ENCODE results near the gene CNTNAP2. TPM values are rescaled to one million over a fixed set of nuclear protein-coding genes. Genes with fewer than 3 reads are reported as not detected.

Gene CNTNAP2
- total and polyA plus RNA-seq, 8 donors = 0.94 to 42.5 (median 38.6) TPM

- Histone ChIP-seq H3K36me3 (no peaks in the 10 kb centered on the region), H3K27me3 (no peaks in the 10 kb centered on the region), H3K4me3 (no peak overlapping the region), H3K27ac (no peak overlapping the region), H3K9me3 (peaks cover 0 to 5% of the 10 kb centered on the region in 2 donors), H3K4me1 (no peaks in the 10 kb centered on the region)
- ATAC-seq (no peak), DNase-seq (no peak)
- intact Hi-C loops (cut with DNase I) = no loop called here
- no peak for TF ChIP-seq CTCF (IDR thresholded peaks at IDR 0.05)
Measured at GRCh38 chr7:148104924-148105323, 1988.3 kb downstream of the CNTNAP2 start.

DNA sequence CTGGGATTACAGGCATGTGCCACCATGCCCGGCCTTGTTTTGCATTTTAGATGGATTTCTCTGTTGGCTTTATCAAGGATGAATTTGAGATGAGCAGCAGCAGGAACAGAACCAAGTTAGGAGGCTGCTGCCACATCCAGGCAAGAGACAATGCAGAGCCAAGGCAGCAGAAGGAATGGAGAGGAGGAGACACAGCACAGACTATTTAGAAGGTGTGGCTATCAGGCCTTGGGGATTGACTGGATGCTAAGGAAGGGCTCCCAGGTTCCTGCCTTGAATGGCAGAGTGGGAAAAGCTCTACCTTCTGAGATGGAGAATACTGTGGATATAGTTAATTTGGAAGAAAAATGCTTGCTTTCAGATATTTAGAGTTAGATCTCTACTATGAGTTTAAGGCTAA, 1989.3 kb downstream of the CNTNAP2 start:
- Histone ChIP-seq H3K27ac (no peak overlapping the region), H3K4me1 (no peaks in the 10 kb centered on the region), H3K4me3 (no peak overlapping the region), H3K27me3 (no peaks in the 10 kb centered on the region), H3K9me3 (peaks cover 0 to 5% of the 10 kb centered on the region in 2 donors), H3K36me3 (no peaks in the 10 kb centered on the region)
- intact Hi-C loops (cut with DNase I) = no loop called here
- DNase-seq = no peak
- no peak for TF ChIP-seq CTCF (IDR thresholded peaks at IDR 0.05)
- no peak for ATAC-seq

DNA sequence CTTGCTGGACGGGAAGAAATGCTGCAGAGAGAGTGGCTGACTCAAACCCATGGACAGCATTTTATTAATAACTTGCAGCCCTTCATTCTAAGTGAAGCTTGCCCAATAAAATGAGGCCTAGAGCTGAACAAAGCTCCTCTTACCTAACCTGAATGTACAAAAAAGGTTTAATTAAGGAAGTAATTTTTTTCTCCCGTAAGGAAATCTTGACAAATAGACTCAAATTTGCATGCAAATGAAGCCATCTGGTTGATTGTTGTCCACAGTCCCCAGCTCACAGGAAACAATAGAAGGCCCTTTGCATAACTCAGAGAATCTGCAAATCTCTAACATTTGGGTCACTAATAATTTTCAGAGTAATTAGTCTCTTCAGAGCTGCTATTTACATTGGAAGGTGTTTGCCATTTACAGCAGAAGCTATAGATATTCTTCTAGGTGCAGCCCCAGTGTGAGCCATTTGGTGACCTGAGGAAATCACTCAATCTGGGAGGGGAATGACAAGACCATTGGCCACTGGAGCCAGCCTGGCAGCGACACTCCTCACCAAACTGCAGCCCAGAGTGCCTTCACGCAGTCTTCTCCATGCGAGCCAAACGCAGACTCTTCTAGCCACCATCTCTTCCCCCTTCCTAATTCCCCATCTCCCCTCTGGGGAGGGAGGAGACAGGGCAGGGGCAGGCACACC, 1991.0 kb downstream of the CNTNAP2 start:
- Histone ChIP-seq H3K9me3 (no peaks in the 10 kb centered on the region), H3K4me1 (no peaks in the 10 kb centered on the region), H3K4me3 (no peak overlapping the region), H3K27ac (no peak overlapping the region), H3K27me3 (no peaks in the 10 kb centered on the region), H3K36me3 (no peaks in the 10 kb centered on the region)
- TF ChIP-seq CTCF (IDR thresholded peaks at IDR 0.05) = no peak
- no peak for ATAC-seq
- DNase-seq = no peak
- intact Hi-C loops (cut with DNase I) = no loop called here

- Histone ChIP-seq H3K27me3 (no peaks in the 10 kb centered on the region), H3K4me1 (no peaks in the 10 kb centered on the region), H3K27ac (no peak overlapping the region), H3K9me3 (no peaks in the 10 kb centered on the region), H3K36me3 (no peaks in the 10 kb centered on the region), H3K4me3 (no peak overlapping the region)
- DNase-seq (no peak), ATAC-seq (peak; percentile 59)
- TF ChIP-seq CTCF (IDR thresholded peaks at IDR 0.05) = no peak
- intact Hi-C loops (cut with DNase I) = no loop called here
Measured at GRCh38 chr7:148108381-148108780, 1991.8 kb downstream of the CNTNAP2 start.

DNA sequence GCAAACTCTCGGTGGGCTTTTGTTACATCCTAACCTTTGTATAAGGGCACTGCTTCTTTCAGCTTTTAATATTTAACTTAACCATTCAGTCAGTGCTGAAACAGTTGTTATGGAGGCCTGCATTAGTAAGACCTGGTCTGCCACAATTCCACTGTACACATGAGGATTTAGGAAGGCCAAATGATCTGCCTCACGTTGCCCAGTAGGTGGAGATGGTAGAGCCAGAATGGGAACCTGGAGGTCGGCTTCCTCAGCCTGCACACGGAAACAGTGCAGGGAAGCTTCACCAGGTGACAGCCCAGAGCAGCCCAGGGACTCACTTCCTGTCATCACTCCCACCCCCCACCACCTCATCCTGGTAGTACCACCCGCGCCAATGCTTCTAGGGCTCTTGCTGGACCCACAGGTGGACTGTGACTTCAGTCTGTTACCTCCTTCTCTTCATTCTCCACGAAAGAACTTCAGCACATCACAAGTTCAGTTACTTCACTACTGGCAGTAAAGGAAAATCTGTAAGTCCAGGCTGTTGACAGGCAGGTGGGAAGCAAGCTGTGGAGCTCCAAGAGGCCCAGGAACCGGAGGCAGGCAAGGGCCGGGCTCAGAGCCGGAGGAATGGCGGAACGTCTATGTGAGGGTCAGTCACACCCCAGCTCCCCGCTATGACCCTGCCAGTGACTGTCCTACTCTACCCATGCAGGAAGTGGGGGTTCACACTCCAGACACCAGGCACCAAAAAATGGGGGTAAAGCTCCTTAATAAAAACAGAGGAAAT, 1993.7 kb downstream of the CNTNAP2 start:
- H3K27ac ChIP-seq = no peak overlapping the region
- peak; percentile 56 for ATAC-seq

More for the DNA sequence above, 1993.7 kb downstream of the CNTNAP2 start:
- intact Hi-C loops (cut with DNase I) = no loop called here
- no peaks in the 10 kb centered on the region for H3K9me3 ChIP-seq
- no peaks in the 10 kb centered on the region for H3K4me1 ChIP-seq
- DNase-seq = peak in 1 of 4 donors; percentile 16
- H3K36me3 ChIP-seq = no peaks in the 10 kb centered on the region
- no peak for TF ChIP-seq CTCF (IDR thresholded peaks at IDR 0.05)
- H3K27me3 ChIP-seq = no peaks in the 10 kb centered on the region
- no peak overlapping the region for H3K4me3 ChIP-seq

All from left lung (tissue), 10 donors.